Stimulated activated CD4-positive, alpha-beta T cell treated with anti-CD3 and anti-CD28 coated beads, Interleukin-12 subunit alpha, Interleukin-12 subunit beta, amount 100 ng/mL, for 48 hours (primary cell): ENCODE results near the gene ZNF764.

Experiments used
- DNase-seq, 3 donors: peaks; one replicate each; pipeline ENCODE4 v3.0.0-alpha.2; 2020; ENCODE audit warnings: low read depth in 2 of 3, low spot score in 1 of 3

The ZNF764 gene

DNA sequence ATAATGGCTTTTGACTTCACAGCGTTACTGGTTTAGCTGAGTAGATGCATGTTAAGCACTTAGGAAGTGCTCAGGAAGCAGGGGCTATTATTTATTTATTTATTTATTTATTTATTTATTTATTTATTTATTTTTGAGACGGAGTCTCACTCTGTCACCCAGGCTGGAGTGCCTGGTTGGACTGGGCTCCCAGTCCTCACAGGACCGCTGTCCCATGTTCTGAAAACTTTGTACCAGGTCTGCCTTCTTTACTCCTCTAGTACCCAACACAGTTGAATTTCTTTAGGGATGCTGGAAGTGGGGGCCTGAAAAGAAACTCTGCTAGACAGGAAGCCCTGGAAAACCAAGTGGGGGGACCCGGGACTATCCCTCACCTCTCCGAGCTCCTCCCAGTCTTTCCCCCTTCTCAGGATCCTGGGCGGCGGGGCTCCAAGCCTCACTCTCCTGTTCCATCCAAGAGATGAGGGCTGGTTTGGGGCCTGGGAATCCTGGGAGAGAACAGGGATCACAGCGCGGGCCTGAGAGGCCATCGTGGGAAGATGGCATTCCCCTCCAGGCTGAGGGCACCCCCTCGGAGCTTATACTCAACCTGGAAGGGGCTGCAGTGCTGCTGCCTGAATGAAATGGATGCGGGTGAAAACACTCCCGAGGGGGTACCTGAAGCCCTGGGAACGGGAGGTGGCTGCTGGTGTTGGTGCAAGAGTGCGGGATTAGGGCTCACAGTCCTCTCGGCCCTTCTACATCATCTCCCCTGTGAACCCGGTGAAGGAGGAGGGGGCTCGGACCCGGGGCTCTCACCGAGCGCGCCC, 12.7 kb upstream of the ZNF764 start:
- no peak for DNase-seq

DNA sequence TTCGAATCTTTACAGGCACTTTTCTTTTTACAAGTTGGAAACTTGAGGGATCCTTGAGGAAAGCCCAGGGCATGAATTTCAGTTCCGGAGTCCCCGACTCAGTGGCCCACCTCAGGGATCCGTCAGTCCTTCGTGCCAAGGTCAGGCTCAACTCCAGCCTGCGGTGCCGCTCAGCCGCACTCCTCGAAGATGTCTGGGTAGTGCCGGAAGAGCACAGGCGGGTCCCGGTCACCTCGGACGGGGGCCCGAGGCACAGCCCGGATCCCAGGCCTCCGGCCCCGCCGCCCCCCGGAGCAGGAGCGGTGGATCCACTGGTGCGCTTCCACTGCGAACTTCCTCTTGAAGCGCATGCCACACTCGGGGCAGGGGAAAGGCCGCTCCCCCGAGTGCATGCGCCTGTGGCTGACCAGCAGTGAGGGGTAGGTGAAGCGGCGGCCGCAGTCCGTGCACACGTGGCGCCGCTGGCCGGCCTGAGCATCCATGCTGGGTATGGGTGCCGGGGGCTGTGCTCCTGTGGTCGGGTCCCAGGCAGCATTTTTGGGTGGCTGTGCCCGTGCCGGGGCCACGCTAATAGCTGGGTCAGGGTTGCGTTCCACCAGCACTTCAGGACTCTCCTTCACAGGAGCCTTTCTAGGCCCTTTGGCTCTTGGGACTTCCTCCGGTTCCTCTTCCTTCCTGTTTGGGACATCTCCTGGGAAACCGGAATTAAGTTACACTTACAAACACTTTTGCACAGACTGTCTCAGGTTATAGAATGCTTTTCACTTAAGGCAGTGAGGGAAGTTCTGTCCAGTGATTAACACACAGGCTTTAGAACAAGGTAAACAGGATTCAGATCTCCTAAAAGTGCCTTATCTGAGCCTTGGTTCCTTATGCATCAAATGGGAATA, 11.8 kb upstream of the ZNF764 start:
- DNase-seq: no peak

DNA sequence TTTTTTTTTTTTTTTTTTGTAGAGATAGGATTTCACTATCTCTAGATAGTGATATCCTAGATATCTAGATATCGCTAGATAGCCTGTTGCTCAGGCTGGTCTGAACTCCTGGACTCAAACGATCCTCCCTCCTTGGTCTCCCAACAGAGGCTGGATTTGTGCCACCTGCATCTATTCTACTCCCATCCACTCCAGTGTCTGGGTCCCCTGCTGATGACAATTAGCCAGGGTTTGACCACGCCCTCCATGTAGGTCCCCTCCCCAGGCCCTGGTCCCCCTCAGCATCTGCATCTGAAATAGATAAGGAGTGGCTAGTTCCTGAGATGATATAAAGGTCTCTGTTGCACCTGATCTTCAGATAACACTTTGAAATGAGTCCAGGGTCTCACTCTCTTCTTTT, 11.1 kb upstream of the ZNF764 start:
- no peak for DNase-seq

GRCh38 chr16:30567991-30568638, 9.9 kb upstream of the ZNF764 start:
- DNase-seq: peak in 1 of 3 donors; percentile 35

- DNase-seq: peak; percentile 58 to 65 (median 61)
Observed at GRCh38 chr16:30567160-30567990, 9.2 kb upstream of the ZNF764 start.

GRCh38 chr16:30566531-30566930, 8.4 kb upstream of the ZNF764 start:
- DNase-seq: no peak

DNA sequence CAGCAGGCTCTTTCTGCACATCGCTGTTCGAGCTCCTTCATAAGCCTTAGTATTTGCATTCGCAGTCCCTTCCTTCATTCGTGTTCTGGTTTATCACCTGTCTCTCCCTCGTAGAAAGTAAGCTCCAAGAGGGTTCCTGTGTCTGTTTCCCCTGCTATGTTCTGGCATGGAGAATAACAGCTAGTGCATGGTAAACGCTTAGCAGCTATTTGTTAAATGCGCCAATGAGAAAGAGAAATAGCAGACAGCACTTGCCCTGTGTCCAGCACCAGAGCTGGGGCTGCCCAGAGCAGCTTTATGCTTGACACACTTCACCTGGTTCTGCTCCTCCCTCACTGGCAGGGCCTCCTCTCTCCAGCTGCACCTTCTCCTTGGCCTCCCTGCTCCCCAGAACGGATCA, 7.8 kb upstream of the ZNF764 start:
- DNase-seq: no peak

DNA sequence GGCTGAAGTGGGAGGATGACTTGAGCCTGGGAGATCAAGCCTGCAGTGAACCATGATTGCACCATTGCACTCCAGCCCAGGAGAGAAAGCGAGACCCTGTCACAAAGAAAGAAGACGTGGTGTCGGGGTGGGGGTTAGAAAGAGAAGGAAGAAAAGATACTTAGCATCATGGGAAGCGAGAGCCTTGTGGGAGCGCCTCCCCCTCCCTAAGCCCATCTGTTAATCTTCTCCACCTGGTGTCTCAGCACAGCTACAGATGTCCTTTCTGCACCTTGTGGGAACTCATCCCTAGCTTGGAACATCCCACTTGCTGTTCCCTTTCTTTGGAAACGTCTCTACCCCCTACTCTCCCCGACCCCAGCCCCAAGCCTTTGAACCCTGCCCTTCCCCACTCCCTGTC, 7.4 kb upstream of the ZNF764 start:
- no peak for DNase-seq

GRCh38 chr16:30562021-30562420, 3.8 kb upstream of the ZNF764 start:
- DNase-seq: no peak

GRCh38 chr16:30561089-30561816, 3.1 kb upstream of the ZNF764 start:
- no peak for DNase-seq

GRCh38 chr16:30559690-30560089, 1.5 kb upstream of the ZNF764 start:
- DNase-seq: no peak

DNA sequence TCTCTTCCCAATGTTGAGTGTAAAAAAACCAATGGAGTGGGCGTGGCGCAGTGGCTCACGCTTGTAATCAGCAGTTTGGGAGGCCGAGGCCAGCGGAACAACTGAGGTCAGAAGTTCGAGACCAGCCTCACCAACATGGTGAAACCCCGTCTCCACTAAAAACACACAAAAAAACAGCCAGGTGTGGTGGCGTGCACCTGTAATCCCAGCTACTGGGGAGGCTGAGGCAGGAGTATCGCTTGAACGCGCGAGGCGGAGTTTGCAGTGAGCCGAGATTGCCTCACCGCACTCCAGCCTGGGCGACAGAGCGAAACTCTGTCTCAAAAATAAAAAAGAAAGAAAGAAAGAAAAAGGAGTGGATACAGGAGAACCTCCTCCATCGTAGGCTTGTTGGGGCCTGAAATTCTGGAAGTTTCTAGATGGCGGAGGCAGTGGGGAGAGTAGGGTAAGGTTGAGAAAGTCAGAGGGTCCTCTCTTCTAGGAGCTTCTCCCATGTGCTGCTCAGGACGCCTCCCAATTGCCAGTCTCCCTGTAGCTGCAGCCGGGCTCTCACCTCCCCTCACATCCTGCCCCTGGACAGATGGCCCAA, 709 bp upstream of the ZNF764 start:
- DNase-seq: no peak

DNA sequence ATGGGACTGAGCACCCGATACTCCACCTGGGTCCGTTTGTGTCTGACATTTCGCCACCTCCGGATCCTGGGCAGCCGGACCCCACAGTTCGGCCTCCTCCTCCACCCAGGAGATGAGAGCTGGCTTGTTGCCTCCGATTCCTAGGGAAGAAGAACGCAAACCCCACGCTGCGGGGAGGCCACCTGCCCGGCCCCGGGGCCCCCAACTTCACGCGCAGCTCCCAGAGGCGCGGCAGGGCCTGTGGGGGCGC, 542 bp downstream of the ZNF764 start:
- no peak for DNase-seq

- no peak for DNase-seq
Observed at GRCh38 chr16:30556125-30556473, 2.1 kb downstream of the ZNF764 start.

- DNase-seq: no peak
Observed at GRCh38 chr16:30555315-30556124, 2.7 kb downstream of the ZNF764 start.

GRCh38 chr16:30554557-30555314, 3.4 kb downstream of the ZNF764 start:
- no peak for DNase-seq

GRCh38 chr16:30553393-30553899, 4.7 kb downstream of the ZNF764 start:
- DNase-seq: no peak

DNA sequence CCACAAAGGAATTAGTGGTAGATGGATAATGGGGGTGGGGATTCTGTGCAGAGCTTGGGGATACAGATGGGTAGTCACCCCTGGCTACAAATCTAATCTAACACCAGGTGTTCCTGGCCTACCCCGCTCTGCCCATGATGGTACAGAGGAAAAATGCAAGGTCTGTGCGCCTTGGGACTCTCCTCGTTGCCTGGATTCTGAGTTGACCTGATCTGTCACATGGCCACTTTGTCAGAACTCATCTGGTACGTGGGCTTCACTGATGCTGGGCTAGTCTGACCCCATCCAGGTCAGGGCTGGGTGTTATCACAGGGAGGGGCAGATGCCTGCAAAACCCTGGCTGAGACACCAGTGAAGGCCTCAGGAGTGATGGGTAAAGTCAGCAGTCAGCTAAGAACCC, 5.2 kb downstream of the ZNF764 start:
- no peak for DNase-seq
